Medulla oblongata (tissue), 1 donor: Measurements from ENCODE around the gene CNTLN.
"Not testable (repeated sequence)": the region's sequence is repeated elsewhere in the genome, so short reads cannot be mapped to it uniquely, and the experiment has no call there.

Experiments
- DNase-seq: peaks from one replicate; pipeline ENCODE4 v3.0.0-alpha.2; 2015; ENCODE audit errors: extremely low spot score

CNTLN gene

GRCh38 chr9:17293685-17294084 lies 158.8 kb downstream of the CNTLN start:
- DNase-seq = no peak

GRCh38 chr9:17294822-17295624 lies 160.2 kb downstream of the CNTLN start:
- no peak for DNase-seq

- no peak for DNase-seq
These were observed 180.5 kb downstream of the CNTLN start for GRCh38 chr9:17315341-17315740.

GRCh38 chr9:17318821-17319320 lies 184.0 kb downstream of the CNTLN start:
- DNase-seq = no peak

- DNase-seq = no peak
These were observed 185.0 kb downstream of the CNTLN start for GRCh38 chr9:17319864-17320263.

- DNase-seq = no peak
These were observed 188.3 kb downstream of the CNTLN start for GRCh38 chr9:17322882-17323864.

GRCh38 chr9:17328331-17328730 lies 193.5 kb downstream of the CNTLN start:
- no peak for DNase-seq

GRCh38 chr9:17330097-17330496 lies 195.3 kb downstream of the CNTLN start:
- no peak for DNase-seq

- no peak for DNase-seq
These were observed 197.3 kb downstream of the CNTLN start for GRCh38 chr9:17332115-17332514.

- DNase-seq = no peak
These were observed 204.3 kb downstream of the CNTLN start for GRCh38 chr9:17339156-17339555.

GRCh38 chr9:17342696-17343095 lies 207.9 kb downstream of the CNTLN start:
- no peak for DNase-seq

- no peak for DNase-seq
These were observed 215.0 kb downstream of the CNTLN start for GRCh38 chr9:17349831-17350230.

- DNase-seq = not testable (repeated sequence)
These were observed 219.2 kb downstream of the CNTLN start for GRCh38 chr9:17354006-17354405.

GRCh38 chr9:17361378-17361777 lies 226.5 kb downstream of the CNTLN start:
- no peak for DNase-seq

- no peak for DNase-seq
These were observed 232.2 kb downstream of the CNTLN start for GRCh38 chr9:17367035-17367434.

- no peak for DNase-seq
These were observed 245.5 kb downstream of the CNTLN start for GRCh38 chr9:17380126-17380861.

- no peak for DNase-seq
These were observed 252.7 kb downstream of the CNTLN start for GRCh38 chr9:17387565-17387964.

- DNase-seq = no peak
These were observed 254.2 kb downstream of the CNTLN start for GRCh38 chr9:17389026-17389425.

- DNase-seq = no peak
These were observed 260.2 kb downstream of the CNTLN start for GRCh38 chr9:17394881-17395510.

GRCh38 chr9:17397166-17397728 lies 262.4 kb downstream of the CNTLN start:
- DNase-seq = not testable (repeated sequence)

GRCh38 chr9:17398350-17398749 lies 263.5 kb downstream of the CNTLN start:
- no peak for DNase-seq
